ENCODE data around the gene TBC1D9B. TPM values are rescaled to one million over a fixed set of nuclear protein-coding genes. Genes with fewer than 3 reads are reported as not detected.

The TBC1D9B gene
- total and polyA plus RNA-seq, 2 of the 13 experiments (the other 11 are each of a cell fraction or from before 2014, with no cell fraction given), result 35.0 to 50.0 TPM

DNA sequence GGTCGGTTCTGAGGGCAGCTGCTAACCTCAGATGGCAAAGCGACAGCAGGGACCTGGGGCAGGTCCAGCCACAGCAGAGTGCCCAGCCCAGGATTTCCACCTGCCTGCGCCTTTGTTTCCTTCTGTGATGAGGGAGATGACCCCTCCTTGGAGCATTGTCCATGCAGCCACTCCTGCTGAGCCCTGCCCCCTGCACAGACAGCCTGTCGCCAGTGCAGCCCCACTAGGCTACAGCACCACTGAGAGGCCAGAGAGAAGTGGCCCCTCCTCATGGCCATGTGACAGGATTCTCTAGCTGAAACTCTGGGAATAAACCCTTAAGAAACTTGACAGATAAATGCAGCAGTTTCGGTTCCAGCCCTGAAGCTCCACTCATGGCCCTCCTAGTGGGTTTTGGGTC is 38.6 kb downstream of the TBC1D9B start (continued):
- TF ChIP-seq NFIB (CRISPR knock-in tag; IDR thresholded peaks at IDR 0.05; ENCODE audit: borderline replicate concordance), result no peak
- TF ChIP-seq, protein P1, sequence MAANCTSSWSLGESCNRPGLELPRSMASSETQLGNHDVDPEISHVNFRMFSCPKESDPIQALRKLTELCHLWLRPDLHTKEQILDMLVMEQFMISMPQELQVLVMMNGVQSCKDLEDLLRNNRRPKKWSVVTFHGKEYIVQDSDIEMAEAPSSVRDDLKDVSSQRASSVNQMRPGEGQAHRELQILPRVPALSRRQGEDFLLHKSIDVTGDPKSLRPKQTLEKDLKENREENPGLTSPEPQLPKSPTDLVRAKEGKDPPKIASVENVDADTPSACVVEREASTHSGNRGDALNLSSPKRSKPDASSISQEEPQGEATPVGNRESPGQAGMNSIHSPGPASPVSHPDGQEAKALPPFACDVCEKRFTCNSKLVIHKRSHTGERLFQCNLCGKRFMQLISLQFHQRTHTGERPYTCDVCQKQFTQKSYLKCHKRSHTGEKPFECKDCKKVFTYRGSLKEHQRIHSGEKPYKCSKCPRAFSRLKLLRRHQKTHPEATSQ (CRISPR knock-in tag; IDR thresholded peaks at IDR 0.05; ENCODE audit: borderline replicate concordance), result no peak
- TF ChIP-seq SMYD3 (CRISPR knock-in tag; IDR thresholded peaks at IDR 0.05), result no peak

DNA sequence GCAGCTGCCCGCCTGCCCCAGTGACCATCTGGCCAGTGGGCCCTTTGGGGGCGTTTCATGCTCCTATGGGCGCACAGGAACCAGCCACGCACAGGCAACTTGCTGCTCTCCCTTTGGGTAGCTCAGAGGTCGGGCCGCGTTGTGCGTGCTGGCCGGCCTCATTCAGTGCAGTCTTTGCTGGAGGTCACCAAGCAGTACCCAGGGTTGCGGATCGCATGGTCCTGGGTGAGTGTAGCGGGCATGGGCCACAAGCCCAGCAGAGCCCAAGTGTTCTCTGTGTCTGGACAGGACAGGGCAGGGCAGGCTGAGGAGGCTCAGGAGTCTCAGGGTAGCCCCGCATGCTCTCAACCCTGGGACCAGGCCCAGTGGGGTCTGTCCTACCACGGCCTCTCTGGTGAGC is 39.2 kb downstream of the TBC1D9B start:
- Histone ChIP-seq H3K9ac (ENCODE audit: insufficient read depth, low read depth, low read length) (no peak overlapping the region), H3K27ac (ENCODE audit: extremely low read length, insufficient read depth, low read length) (no peak overlapping the region), H3K79me2 (ENCODE audit: insufficient read depth, low read length) (no peaks in the 10 kb centered on the region), H3K9me3 (ENCODE audit: low read length) (no peaks in the 10 kb centered on the region), H3K4me1 (ENCODE audit: insufficient read depth, low read length) (no peaks in the 10 kb centered on the region), H4K20me1 (ENCODE audit: insufficient read depth, low read length) (no peaks in the 10 kb centered on the region), H3K36me3 (replicated peaks in 1 of 2; ENCODE audit: control insufficient read depth in 1 of 2, insufficient read depth in 2 of 2, low read length in 2 of 2) (peaks cover 30 to 41% of the 10 kb centered on the region in 2 experiments; a peak in 4 of 5 replicates), H3K27me3 (ENCODE audit: control insufficient read depth in 1 of 2, insufficient read depth in 2 of 2, low read length in 2 of 2) (no peaks in the 10 kb centered on the region), H3K4me3 (replicated peaks in 1 of 3; ENCODE audit: insufficient read depth in 1 of 3, low read depth in 2 of 3, low read length in 3 of 3) (no peak overlapping the region), H3K4me2 (ENCODE audit: low read depth, low read length) (no peak overlapping the region), H2AFZ (ENCODE audit: low read length) (no peak overlapping the region)
- POLR2A ChIA-PET, result no interaction called here
- CTCF ChIA-PET (ENCODE audit: low intra/inter-chr PET ratio, low total read pairs), result no interaction called here
- DNase-seq (ENCODE audit: low spot score), result no peak
- in situ Hi-C loops (cut with HindIII; ENCODE audit: extremely low pct_ligation_motif_present, low pct_unique_long_range_greater_than_20kb) (no loop called here), intact Hi-C loops (cut with micrococcal nuclease; ENCODE audit: unreplicated experiment) (loop anchor here (5.0 kb wide), 1 partner anchor 1274 kb away; no protein-coding TSS in a partner anchor)
- ATAC-seq, result no peak
- no TSS peak for BruUV-seq (replicated peaks)
- WGBS (ENCODE audit: low lambda C conversion rate), result 99% methylated on average over 10 of the region's 14 CpGs
- TF ChIP-seq ATAD3A (CRISPR knock-in tag; IDR thresholded peaks at IDR 0.05) (no peak), AGO2 (optimal IDR thresholded peaks at IDR 0.05; ENCODE audit: low read depth, low read length) (peak; percentile 32)
- FAIRE-seq, result no peak

DNA sequence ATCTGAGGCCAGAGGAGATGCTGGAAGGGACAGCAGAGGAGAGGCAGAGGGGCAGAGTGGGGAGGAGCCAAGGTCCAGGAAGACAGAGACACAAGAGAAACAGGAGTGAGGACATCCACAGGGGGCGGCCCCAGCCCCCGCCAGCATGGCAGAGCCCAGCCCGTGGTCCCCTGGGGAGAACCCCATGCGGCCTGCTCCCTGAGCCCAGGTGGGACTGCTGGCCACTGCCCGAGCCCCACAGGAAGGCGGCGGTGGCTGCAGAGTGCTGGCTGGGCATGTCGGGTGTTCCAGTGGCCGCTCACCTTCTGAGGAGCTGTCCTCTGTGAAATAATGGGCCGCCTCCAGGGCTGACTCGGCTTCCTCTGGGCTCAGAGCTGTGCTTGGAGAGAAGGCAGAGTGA is 40.2 kb downstream of the TBC1D9B start:
- DNase-seq (ENCODE audit: low spot score) (no peak), ATAC-seq (no peak), FAIRE-seq (no peak)
- WGBS (ENCODE audit: low lambda C conversion rate), result 76% methylated on average over 3 of the region's 11 CpGs
- Histone ChIP-seq H3K79me2 (ENCODE audit: insufficient read depth, low read length) (no peaks in the 10 kb centered on the region), H3K9me3 (ENCODE audit: low read length) (no peaks in the 10 kb centered on the region), H3K4me1 (ENCODE audit: insufficient read depth, low read length) (no peaks in the 10 kb centered on the region), H2AFZ (ENCODE audit: low read length) (no peak overlapping the region), H3K4me2 (ENCODE audit: low read depth, low read length) (no peak overlapping the region), H3K27me3 (ENCODE audit: control insufficient read depth in 1 of 2, insufficient read depth in 2 of 2, low read length in 2 of 2) (no peaks in the 10 kb centered on the region), H3K4me3 (replicated peaks in 1 of 3; ENCODE audit: insufficient read depth in 1 of 3, low read depth in 2 of 3, low read length in 3 of 3) (no peak overlapping the region), H3K9ac (ENCODE audit: insufficient read depth, low read depth, low read length) (no peak overlapping the region), H4K20me1 (ENCODE audit: insufficient read depth, low read length) (no peaks in the 10 kb centered on the region), H3K27ac (ENCODE audit: extremely low read length, insufficient read depth, low read length) (no peak overlapping the region), H3K36me3 (replicated peaks in 1 of 2; ENCODE audit: control insufficient read depth in 1 of 2, insufficient read depth in 2 of 2, low read length in 2 of 2) (peaks cover 25 to 42% of the 10 kb centered on the region in 2 experiments; a peak in 4 of 5 replicates)
- in situ Hi-C loops (cut with HindIII; ENCODE audit: extremely low pct_ligation_motif_present, low pct_unique_long_range_greater_than_20kb), result no loop called here
- BruUV-seq (replicated peaks), result no TSS peak
- intact Hi-C loops (cut with micrococcal nuclease; ENCODE audit: unreplicated experiment), result loop anchor here (5.0 kb wide), 1 partner anchor 1275 kb away; no protein-coding TSS in a partner anchor
- ChIA-PET CTCF (ENCODE audit: low intra/inter-chr PET ratio, low total read pairs) (no interaction called here), POLR2A (no interaction called here)
- TF ChIP-seq POLR2G (IDR thresholded peaks at IDR 0.05; ENCODE audit: low read depth, low read length) (0 out of 2 replicates have a peak, but pooled peaks have one; percentile 9), AGO2 (optimal IDR thresholded peaks at IDR 0.05; ENCODE audit: low read depth, low read length) (peak; percentile 76)
- TF ChIP-seq, protein P2, sequence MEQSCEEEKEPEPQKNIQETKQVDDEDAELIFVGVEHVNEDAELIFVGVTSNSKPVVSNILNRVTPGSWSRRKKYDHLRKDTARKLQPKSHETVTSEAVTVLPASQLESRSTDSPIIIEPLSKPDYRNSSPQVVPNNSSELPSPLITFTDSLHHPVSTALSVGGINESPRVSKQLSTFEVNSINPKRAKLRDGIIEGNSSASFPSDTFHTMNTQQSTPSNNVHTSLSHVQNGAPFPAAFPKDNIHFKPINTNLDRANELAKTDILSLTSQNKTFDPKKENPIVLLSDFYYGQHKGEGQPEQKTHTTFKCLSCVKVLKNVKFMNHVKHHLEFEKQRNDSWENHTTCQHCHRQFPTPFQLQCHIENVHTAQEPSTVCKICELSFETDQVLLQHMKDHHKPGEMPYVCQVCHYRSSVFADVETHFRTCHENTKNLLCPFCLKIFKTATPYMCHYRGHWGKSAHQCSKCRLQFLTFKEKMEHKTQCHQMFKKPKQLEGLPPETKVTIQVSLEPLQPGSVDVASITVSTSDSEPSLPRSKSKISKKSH (CRISPR knock-in tag; IDR thresholded peaks at IDR 0.05; ENCODE audit: borderline replicate concordance), result no peak

Data from HepG2 (cell line).